K562 (cell line): Measurements from ENCODE around the gene CXCL1. TPM values are rescaled to one million over a fixed set of nuclear protein-coding genes. Genes with fewer than 3 reads are reported as not detected.

ENCODE experiments used
- ATAC-seq: fragments of 200-7000 bp; cut with Tn5 transposase; 3 replicates; pipeline ENCODE4 v1.9.1; 2020; ENCODE audit warnings: moderate library complexity
- BruUV-seq: library from RNA; stranded (reverse); fragments of 400-500 nt; replicated peaks from 2 replicates; lab custom pipeline; 2021; lab: Mats Ljungman, UMichigan
- CTCF ChIA-PET: fragments of 300-600 bp; formaldehyde crosslinking; extraction: SDS; loops from one replicate; lab custom pipeline; 2021; ENCODE audit warnings: low intra/inter-chr PET ratio; lab: Yijun Ruan, JAX
- POLR2A ChIA-PET: fragments of 300-600, 350-650 bp; sonication (Branson Sonifier 250); formaldehyde crosslinking; extraction: SDS; loops from one replicate; lab custom pipeline; 2021; ENCODE audit warnings: antibody characterized with exemption, inconsistent platforms; lab: Yijun Ruan, JAX
- DNase-seq, 4 experiments: peaks; one replicate each; pipeline versions ENCODE4 v3.0.0 to v3.0.0-alpha.2; 2011 to 2018; ENCODE audit warnings: low spot score in 3 of 4, mixed read lengths in 3 of 4; ENCODE audit errors: extremely low read depth in 1 of 4
- FAIRE-seq: peaks from 2 replicates; lab custom pipeline; 2011; peaks lifted over from hg19 to GRCh38; lab: Jason Lieb, UNC
- H2AFZ ChIP-seq: 2 replicates; pipeline ENCODE4 v1.6.0; 2011; ENCODE audit warnings: low read depth, low read length, control low read depth, inconsistent platforms
- H3K27ac ChIP-seq: fragments of 200-600 bp; 3 replicates; pipeline ENCODE4 v1.8.0; 2011; ENCODE audit warnings: low read depth, mild to moderate bottlenecking, control low read depth, inconsistent platforms, low read length, moderate library complexity, mixed read lengths; ENCODE audit errors: extremely low read depth
- H3K27me3 ChIP-seq, 2 experiments: fragments of 300-600 bp in 1 of 2; 2 replicates in 1 of 2; 3 replicates in 1 of 2; pipeline versions ENCODE4 v1.6.0 to v1.8.0; 2011; ENCODE audit warnings: inconsistent platforms in 2 of 2, low read length in 2 of 2, mild to moderate bottlenecking in 1 of 2, mixed read lengths in 1 of 2, moderate library complexity in 1 of 2; ENCODE audit not compliant: control insufficient read depth in 2 of 2, insufficient read depth in 2 of 2
- H3K36me3 ChIP-seq: fragments of 300-600 bp; 3 replicates; pipeline ENCODE4 v1.8.0; 2011; ENCODE audit warnings: mild to moderate bottlenecking, low read length, inconsistent platforms; ENCODE audit not compliant: control insufficient read depth, insufficient read depth
- H3K4me1 ChIP-seq, 2 experiments: fragments of 200-600 bp in 1 of 2; replicated peaks in 1 of 2; 2 replicates in 1 of 2; 3 replicates in 1 of 2; pipeline versions ENCODE4 v1.5.1 to v1.8.0; 2011; ENCODE audit warnings: inconsistent platforms in 2 of 2, low read length in 2 of 2, mild to moderate bottlenecking in 1 of 2, mixed read lengths in 1 of 2, moderate library complexity in 1 of 2; ENCODE audit not compliant: control insufficient read depth in 2 of 2, insufficient read depth in 2 of 2
- H3K4me2 ChIP-seq: 2 replicates; pipeline ENCODE4 v1.6.1; 2011; ENCODE audit warnings: low read length, control low read depth, inconsistent platforms, mixed read lengths; ENCODE audit not compliant: insufficient read depth
- H3K4me3 ChIP-seq: fragments of 200-600 bp; sonication (generic), shearing (Covaris generic); 2 replicates; pipeline ENCODE4 v1.5.1; 2016; ENCODE audit warnings: control low read depth, inconsistent platforms
- H3K79me2 ChIP-seq: fragments of 200-600 bp; 3 replicates; pipeline ENCODE4 v1.8.0; 2011; ENCODE audit warnings: low read length, inconsistent platforms; ENCODE audit not compliant: control insufficient read depth, insufficient read depth
- H3K9ac ChIP-seq, 2 experiments: 2 replicates each; pipeline versions ENCODE4 v1.6.0 to v1.6.1; 2011; ENCODE audit warnings: low read depth in 2 of 2, low read length in 2 of 2, control low read depth in 1 of 2, inconsistent platforms in 1 of 2, mild to moderate bottlenecking in 1 of 2, mixed read lengths in 1 of 2; ENCODE audit not compliant: insufficient read depth in 1 of 2
- H3K9me1 ChIP-seq: one replicate; pipeline ENCODE4 v1.6.0; 2011; ENCODE audit warnings: inconsistent platforms, mild to moderate bottlenecking, low read length, moderate library complexity; ENCODE audit not compliant: control insufficient read depth, insufficient read depth
- H3K9me3 ChIP-seq: replicated peaks from 2 replicates; pipeline ENCODE4 v1.5.1; 2011; ENCODE audit warnings: low read depth, low read length, inconsistent platforms; ENCODE audit not compliant: control insufficient read depth, insufficient read depth
- H4K20me1 ChIP-seq: replicated peaks from 2 replicates; pipeline ENCODE4 v1.6.1; 2011; ENCODE audit warnings: low read length, inconsistent platforms, mixed read lengths; ENCODE audit not compliant: control insufficient read depth, insufficient read depth
- MGA ChIP-seq: fragments of 450-650 bp; IDR thresholded peaks from 2 replicates; pipeline ENCODE4 v1.6.1; 2016; ENCODE audit warnings: mild to moderate bottlenecking, moderate library complexity
- NR4A1 ChIP-seq, 2 experiments: fragments of 250-450 bp in 1 of 2; fragments of 450-650 bp in 1 of 2; sonication (Bioruptor Pico) in 1 of 2; IDR thresholded peaks; 2 replicates each; pipeline versions ENCODE4 v1.4.0 to v1.6.1; 2016 to 2020; ENCODE audit warnings: mild to moderate bottlenecking in 2 of 2, missing compliant biosample characterization in 1 of 2, missing genetic modification characterization in 1 of 2, moderate library complexity in 1 of 2
- OTX1 ChIP-seq: fragments of 450-650 bp; formaldehyde crosslinking; IDR thresholded peaks from 2 replicates; pipeline ENCODE4 v1.4.0; 2022; ENCODE audit warnings: mild to moderate bottlenecking
- SAP30 ChIP-seq: fragments of 200-600 bp; sonication (generic); IDR thresholded peaks from 2 replicates; pipeline ENCODE4 v1.6.1; 2012; ENCODE audit warnings: borderline replicate concordance, low read depth, mild to moderate bottlenecking, moderate library complexity, low read length, control low read depth, inconsistent platforms; ENCODE audit not compliant: insufficient read depth, poor library complexity, severe bottlenecking
- SRF ChIP-seq, 2 experiments: fragments of 250-450, 450-650 bp in 1 of 2; sonication (Bioruptor Pico) in 1 of 2; sonication (generic) in 1 of 2; formaldehyde crosslinking; IDR thresholded peaks; 2 replicates each; pipeline versions ENCODE4 v1.5.0 to v1.5.1; 2020 to 2022; ENCODE audit warnings: mild to moderate bottlenecking in 1 of 2, missing genetic modification reagents in 1 of 2
- TCF3 ChIP-seq: sonication (generic); formaldehyde crosslinking; IDR thresholded peaks from 2 replicates; pipeline ENCODE4 v1.4.0; 2020; ENCODE audit warnings: mild to moderate bottlenecking, missing genetic modification reagents
- ZC3H11A ChIP-seq: IDR thresholded peaks from 2 replicates; pipeline ENCODE4 v1.6.1; 2012; ENCODE audit warnings: low read depth, low read length, improper control_type of control experiment
- WGBS: fragments of 100-300 bp; shearing (Covaris generic); methylation state at CpG from one replicate; pipeline ENCODE4 v1.1.6; 2016; ENCODE audit warnings: low coverage, mixed read lengths; ENCODE audit not compliant: insufficient coverage; ENCODE audit errors: missing lambda C conversion rate; 5-methylcytosine and 5-hydroxymethylcytosine counted together
- in situ Hi-C: fragments of 300-500 bp; cut with MboI; formaldehyde crosslinking; loops from 4 replicates; pipeline ENCODE4 v1.15.0; 2018; ENCODE audit warnings: inconsistent platforms, mixed read lengths
- intact Hi-C: fragments of 100-400 bp; cut with micrococcal nuclease; formaldehyde crosslinking; loops from 2 replicates; pipeline ENCODE4 v1.14.2; 2022
- polyA plus RNA-seq, 8 experiments: library from polyadenylated mRNA; depleted of rRNA in 4 of 8; stranded (reverse) in 5 of 8; unstranded in 3 of 8; fragments of >200 nt; fragmentation: Nextera tagmentation in 2 of 8; fragmentation: Illumina TruSeq in 1 of 8; extraction: Ambion mirVana in 2 of 8; extraction: Trizol in 1 of 8; gene quantifications; 2 replicates each; pipeline versions ENCODE4 v1.2.1 to v1.2.3, GENCODE V29; 2011 to 2014; ENCODE audit warnings: inconsistent platforms in 1 of 8, missing spikeins in 1 of 8
- total RNA-seq, 7 experiments: library from RNA; depleted of rRNA in 6 of 7; stranded (reverse); fragments of >200 nt in 6 of 7; fragmentation: Illumina TruSeq in 2 of 7; extraction: Trizol in 2 of 7; gene quantifications; 2 replicates each; pipeline versions ENCODE4 v1.2.1 to v1.2.3, GENCODE V29; 2011 to 2021; ENCODE audit warnings: low replicate concordance in 1 of 7

The CXCL1 gene
- total and polyA plus RNA-seq, 9 of the 15 experiments (the other 6 are each of a cell fraction or from before 2014, with no cell fraction given), result 0.07 to 2.2 (median 0.32) TPM; not detected in 3

- TF ChIP-seq SRF (CRISPR knock-in tag; IDR thresholded peaks at IDR 0.05) (no peak), TCF3 (CRISPR knock-in tag) (peak; percentile 26; the same call in 1 of the 2 replicates), ZC3H11A (no peak), OTX1 (CRISPR knock-in tag) (no peak), SAP30 (no peak)
Observed at GRCh38 chr4:73847526-73848182, 21.5 kb upstream of the CXCL1 start (continued).

- H3K79me2 ChIP-seq, result no peaks in the 10 kb centered on the region
- H3K27ac ChIP-seq, result no peak overlapping the region
- in situ Hi-C loops (no loop called here), intact Hi-C loops (no loop called here)
- H3K27me3 ChIP-seq, result no peaks in the 10 kb centered on the region
- POLR2A ChIA-PET, result no interaction called here
- no peak overlapping the region for H3K4me2 ChIP-seq
- no TSS peak for BruUV-seq
- H3K4me1 ChIP-seq, result peaks cover 3 to 5% of the 10 kb centered on the region in 2 experiments; a peak in 3 of 5 replicates
- WGBS, result 29% methylated on average over 1 of the region's 1 CpG
- no peaks in the 10 kb centered on the region for H3K9me3 ChIP-seq
- no peak overlapping the region for H3K4me3 ChIP-seq
- DNase-seq (no peak), ATAC-seq (no peak), FAIRE-seq (no peak)
- H2AFZ ChIP-seq, result no peak overlapping the region
- H3K9me1 ChIP-seq, result no peaks in the 10 kb centered on the region
- CTCF ChIA-PET, result no interaction called here
- H4K20me1 ChIP-seq, result no peaks in the 10 kb centered on the region
- no peak overlapping the region for H3K9ac ChIP-seq
- no peaks in the 10 kb centered on the region for H3K36me3 ChIP-seq
- TF ChIP-seq NR4A1 (CRISPR knock-in tag; IDR thresholded peaks at IDR 0.05) (no peak), NR4A1 (tag; IDR thresholded peaks at IDR 0.05) (no peak), MGA (no peak)
Observed at GRCh38 chr4:73848183-73848777, 20.9 kb upstream of the CXCL1 start.
